HG03135 (cell line): ENCODE measurements around the gene STAG1.
"Not testable (repeated sequence)": the region's sequence is repeated elsewhere in the genome, so short reads cannot be mapped to it uniquely, and the experiment has no call there.

Source experiments
- ATAC-seq: cut with Tn5 transposase; IDR thresholded peaks from one replicate; pipeline ENCODE4 v1.9.1; 2021; ENCODE audit warnings: mild to moderate bottlenecking, moderate library complexity; ENCODE audit not compliant: unreplicated experiment

Gene STAG1

DNA sequence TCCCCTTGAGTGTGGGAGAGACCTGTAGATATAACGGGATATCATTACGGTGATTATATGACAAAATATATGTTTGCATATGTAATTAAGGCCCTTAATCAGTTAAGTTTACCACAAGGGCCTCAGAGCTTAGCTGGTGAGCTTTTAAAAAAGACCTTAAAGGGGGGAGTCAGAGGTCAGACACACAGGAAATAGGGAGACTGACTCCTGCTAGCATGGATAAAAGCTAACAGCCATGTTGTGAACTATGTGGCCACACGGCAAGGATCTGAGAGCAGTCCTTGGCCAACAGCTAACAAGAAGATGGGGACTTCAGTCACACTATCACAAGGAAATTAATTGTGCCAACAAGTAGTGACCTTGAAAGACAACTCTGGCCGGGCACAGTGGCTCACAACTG, 3.1 kb downstream of the STAG1 start:
- ATAC-seq: no peak

DNA sequence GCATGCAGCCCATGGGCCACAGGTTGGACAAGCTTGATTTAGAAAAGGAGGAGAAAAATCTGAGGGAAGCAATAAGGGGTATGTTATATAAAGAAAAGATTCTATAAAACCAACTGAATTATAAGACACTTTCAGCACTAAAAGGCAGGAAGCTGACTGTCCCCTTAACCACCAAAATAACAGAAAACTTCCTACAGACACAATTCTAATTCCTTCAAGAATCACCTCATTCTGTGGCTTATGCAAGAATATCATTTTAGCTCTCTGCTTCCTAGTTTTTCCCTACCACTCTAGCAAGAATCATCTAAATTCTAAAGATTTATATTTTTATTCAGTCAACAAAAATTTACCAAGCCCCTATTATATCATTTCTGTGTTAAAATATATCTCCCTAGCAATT, 6.3 kb downstream of the STAG1 start:
- no peak for ATAC-seq

DNA sequence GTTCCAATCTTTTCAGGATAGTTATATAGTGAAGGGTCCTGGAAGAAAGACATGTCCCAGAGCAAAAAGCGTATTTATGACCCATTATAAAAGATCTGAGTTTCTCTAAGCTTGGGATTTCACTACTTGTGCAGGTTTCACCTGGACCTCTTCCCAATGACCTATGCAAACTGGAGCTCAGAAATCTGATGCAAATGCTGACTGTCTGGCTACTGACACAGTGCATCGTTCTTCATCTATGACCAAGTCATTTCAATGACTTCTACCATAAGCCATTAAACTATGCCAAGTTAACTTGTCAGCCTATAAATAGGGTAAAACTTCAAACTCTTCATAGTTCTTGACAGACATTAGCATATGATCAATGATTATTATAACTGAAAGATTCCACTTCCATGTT, 11.1 kb downstream of the STAG1 start:
- no peak for ATAC-seq

DNA sequence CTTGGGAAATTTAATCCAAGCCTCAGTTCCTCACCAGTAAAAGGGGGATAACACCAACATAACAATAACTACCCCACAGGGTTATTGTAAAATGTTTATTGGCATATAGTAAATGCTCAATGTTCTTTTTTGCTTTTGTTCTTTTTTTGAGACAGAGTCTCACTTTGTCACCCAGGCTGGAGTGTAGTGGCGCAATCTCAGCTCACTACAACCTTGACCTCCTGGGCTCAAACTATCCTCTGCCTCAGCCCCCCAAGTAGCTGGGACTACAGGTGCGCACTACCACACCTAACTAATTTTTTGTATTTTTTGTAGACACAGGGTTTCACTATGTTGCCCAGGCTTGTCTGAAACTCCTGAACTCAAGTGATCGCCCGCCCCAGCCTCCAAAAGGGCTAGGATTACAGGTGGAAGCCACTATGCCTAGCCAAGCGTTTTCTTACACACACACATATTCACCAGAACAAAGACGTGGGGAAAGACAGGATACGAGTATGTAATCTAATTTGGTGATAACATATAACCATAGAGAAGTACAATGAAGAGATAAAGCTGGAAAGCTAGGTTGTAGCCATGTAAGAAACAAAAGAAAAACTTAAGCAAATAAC, 11.7 kb downstream of the STAG1 start:
- no peak for ATAC-seq

DNA sequence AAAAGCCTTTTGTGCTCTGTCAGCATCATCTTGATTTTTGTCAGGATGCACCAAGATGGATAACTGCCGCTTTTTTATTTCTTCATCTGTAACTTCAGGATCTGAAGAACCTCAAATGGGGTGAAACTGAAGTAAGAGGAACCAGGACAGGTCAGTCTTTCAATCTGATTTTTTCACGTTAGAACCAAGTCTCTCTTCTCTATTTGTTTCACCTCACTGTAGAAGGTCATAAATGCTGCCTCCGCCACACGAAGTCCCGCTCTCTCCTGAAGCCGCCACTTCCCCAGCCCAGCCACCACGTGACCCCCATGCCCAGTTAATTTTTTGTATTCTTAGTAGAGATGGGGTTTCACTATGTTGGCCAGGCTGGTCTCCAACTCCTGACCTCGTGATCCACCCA, 15.2 kb downstream of the STAG1 start:
- not testable (repeated sequence) for ATAC-seq

DNA sequence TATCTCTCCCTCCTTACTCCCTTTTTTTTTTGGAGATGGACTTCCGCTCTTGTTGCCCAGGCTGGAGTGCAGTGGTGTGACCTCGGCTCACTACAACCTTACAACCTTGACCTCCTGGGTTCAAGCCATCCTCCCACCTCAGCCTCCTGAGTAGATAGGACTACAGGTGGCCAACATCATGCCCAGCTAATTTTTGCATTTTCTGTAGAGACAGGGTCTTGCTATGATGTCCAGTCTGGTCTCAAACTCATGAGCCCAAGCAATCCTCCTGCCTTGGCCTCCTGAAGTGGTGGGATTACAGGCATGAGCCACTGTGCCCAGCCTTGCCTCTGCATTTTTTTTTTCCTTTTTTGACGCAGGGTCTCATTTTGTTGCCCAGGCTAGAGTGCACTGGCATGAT, 17.1 kb downstream of the STAG1 start:
- ATAC-seq: no peak

DNA sequence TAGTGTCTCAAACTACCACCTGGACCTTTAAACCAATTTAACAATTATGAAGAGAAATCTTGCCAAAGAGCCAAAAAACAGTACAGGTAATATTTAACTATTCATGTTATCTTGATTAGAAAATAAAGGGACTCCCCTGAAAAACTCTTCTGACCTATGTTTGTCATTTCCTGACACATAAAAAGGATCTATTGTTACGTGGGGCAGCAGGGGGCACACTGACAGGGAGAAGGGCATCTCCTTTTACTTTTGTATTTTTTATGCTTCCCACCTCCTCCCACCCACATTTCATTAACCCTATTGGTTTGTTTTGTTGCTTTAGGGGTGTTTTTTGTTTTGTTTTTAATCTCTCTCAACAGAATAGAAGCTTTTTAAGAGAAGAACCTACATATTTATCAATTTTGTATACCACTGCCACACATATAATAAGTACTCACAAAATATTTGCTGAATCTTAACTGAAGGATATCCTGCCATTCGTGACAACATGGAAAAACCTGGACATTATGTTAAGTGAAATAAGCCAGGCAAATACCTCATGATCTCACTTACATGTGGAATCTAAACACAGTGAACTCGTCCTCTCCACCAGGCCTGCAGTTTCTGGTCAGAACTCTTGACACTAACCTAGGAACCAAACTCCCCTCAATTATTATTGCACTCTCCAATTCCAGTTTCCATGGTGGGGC, 17.7 kb downstream of the STAG1 start:
- ATAC-seq: no peak

DNA sequence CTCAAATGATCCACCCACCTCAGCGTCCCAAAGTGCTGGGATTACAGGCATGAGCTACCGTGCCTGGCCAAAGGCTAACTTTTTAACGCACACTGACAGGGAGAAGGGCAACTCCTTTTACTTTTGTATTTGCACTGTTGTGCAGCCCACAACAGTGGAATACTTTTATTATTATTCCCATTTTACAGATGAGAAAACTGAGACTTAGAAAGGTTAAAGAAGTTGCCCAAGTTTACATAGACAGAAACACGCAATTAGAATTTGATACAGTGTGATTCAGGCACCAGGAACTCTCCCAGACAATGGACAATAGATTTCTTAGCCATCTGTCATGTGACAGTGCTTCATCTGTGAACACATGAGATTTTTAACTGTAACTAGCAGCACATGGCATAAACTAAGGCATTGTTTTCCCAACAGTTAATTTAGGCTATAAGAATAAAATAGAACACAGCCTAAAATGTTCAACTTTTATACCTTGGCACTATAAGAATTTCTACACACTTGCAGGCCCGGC, 18.8 kb downstream of the STAG1 start:
- ATAC-seq: no peak

DNA sequence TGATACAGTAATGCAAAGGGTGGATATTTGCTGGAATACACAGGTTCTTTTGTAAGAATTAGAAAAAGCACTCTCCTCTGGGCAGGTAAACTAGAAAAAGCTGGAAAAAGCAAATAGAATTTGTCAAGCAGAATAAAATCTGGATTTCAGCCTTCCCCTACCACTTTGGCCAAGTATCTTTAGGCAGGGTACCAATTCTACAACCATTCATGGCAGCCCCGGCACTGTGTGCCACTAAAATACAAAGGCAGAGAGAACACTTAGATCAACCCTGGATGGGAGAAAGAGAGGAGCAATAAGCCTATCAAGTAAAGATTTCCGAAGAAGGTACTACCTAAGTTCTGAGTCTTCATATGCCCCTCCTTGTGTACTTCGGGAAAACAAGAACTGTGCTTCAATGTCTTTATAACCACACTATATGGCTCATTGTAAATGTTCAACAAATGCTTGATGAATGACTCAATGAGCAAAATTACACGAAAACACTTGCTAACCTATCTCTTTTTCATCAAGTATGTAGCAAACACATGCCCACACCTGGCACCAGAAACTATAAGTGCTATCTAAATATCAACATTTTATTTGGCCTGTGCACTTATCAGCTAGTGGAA, 20.8 kb downstream of the STAG1 start:
- ATAC-seq: no peak

DNA sequence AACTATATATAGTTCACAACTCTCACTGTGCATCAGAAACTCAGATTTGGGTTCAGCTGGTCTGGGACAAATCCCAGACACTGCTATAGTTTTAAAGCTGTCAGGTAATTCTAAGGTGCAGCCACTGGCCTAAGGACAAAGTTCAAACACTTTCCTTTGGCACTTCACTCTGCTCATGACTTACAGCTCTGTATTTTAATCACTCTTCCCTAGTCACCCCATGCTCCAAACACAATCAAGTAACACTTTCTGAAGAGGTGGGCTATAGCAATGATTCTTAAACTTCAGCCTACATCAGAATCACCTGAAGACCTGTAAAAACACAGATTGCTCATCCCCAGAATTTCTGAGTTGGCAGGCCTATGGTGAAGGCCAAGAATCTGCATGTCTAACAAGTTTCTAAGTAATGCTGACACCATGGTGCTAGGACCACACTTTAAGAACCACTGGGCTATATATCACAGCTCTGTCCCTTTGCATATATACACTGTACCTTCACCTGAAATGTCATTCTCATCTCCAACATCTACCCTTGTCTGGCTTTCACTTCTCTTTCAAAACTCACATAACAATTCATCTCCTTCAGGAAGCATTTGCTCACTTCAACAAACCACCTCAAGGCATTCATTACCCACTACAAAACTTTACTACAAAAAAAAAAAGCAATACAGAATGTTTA, 21.4 kb downstream of the STAG1 start:
- no peak for ATAC-seq

DNA sequence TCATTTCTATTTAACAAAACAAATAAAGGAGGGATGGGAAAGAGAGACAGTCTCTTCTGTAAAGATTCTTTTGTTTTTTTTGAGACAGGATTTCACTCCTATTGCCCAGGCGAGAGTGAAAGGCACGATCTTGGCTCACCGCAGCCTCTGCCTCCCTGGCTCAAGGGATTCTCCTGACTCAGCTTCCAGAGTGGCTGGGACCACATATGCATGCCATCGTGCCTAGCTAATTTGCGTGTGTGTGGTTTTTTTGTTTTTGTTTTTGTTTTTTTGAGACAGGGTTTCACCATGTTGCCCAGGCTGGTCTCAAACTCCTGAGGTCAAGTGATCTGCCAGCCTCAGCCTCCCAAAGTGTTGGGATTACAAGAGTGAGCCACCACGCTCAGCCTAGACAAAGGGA, 23.3 kb downstream of the STAG1 start:
- peak; percentile 4 for ATAC-seq

DNA sequence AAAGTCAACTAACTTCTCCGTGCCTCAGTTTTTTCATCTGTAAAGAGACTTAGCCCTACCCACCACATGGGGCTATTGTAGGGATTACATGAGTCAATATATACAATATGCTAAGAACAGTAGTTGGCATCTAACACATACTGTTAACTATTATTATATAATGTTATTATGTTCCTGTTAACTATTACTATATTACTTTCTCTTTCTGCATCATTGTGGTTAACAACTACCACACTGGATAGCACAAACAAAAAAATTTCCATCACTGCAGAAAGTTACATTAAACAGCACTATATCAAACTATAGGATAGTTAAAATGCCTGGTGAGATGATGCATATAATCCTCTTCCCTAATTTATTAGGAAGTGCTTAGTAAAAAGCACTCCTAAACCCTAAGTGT, 23.7 kb downstream of the STAG1 start:
- peak; percentile 68 for ATAC-seq

DNA sequence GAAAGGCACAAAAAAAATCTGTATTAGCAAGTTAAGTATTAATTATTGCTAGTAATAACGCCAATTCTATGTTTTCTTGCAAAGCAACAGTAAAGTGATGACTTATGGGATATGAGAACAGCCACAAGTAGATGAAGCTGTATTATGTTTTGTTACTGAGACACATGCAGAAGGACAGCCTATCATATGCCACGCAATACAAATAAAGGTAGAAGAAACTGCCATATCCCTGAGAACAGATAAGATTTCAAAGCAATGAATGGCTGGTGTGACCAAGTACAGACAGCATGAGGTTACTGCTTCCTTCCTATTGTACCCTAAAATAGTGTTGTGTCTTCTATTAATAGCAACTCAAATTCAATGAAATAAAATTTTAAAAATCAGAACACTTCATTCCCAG, 26.7 kb downstream of the STAG1 start:
- ATAC-seq: no peak

DNA sequence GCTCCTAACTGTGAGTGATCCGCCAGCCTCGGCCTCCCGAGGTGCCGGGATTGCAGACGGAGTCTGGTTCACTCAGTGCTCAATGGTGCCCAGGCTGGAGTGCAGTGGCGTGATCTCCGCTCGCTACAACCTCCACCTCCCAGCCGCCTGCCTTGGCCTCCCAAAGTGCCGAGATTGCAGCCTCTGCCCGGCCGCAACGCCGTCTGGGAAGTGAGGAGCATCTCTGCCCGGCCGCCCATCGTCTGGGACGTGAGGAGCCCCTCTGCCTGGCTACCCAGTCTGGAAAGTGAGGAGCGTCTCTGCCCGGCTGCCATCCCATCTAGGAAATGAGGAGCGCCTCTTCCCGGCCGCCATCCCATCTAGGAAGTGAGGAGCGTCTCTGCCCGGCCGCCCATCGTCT, 29.3 kb downstream of the STAG1 start:
- not testable (repeated sequence) for ATAC-seq

DNA sequence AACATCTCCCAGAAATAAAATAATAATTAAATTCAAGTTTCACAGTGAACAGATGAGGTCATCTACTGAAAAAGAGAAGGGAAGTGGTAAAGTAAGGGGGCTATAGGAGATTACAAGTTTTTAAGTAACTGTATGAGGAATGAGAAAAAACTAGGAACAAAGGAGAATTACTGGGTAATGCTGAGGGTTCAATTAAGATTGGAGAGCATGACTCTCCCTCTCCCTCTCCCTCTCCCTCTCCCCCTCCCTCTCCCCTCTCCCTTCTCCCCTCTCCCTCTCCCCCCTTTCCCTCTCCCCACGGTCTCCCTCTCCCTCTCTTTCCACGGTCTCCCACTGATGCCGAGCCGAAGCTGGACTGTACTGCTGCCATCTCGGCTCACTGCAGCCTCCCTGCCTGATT, 29.8 kb downstream of the STAG1 start:
- not testable (repeated sequence) for ATAC-seq

DNA sequence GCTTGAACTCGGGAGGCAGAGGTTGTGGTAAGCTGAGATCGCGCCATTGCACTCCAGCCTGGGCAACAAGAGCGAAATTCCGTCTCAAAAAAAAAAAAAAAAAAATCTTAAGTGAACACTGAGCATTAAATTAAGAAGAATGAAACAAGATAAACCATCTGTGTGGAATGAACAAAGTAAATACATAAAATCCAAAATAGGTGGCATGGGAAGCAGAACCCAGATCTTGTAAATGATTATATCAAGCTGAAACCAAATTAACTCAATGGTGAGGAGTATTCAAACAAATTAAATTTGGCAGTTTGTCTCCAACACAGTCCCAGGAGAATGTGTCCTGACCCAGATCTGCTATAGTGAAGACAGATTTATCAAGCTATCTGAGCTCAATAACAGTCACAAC, 32.1 kb downstream of the STAG1 start:
- ATAC-seq: no peak

DNA sequence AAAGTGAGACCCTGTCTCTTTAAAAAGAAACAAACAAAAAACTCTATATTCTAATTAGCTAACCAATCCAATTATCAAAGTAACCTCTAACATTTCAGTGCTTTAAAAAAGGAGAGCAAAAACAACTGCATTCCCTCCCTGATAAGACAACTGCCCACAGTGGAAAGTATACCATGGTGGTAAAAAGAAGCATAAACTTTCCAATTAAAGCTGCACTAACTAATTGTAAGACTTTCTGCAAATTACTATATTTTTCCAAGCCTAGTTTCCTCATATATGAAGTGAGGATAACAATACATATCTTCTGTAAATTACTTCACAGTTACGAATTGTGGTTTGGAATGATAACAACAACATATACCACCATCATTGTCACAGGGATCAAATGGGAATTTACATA, 35.5 kb downstream of the STAG1 start:
- ATAC-seq: no peak

DNA sequence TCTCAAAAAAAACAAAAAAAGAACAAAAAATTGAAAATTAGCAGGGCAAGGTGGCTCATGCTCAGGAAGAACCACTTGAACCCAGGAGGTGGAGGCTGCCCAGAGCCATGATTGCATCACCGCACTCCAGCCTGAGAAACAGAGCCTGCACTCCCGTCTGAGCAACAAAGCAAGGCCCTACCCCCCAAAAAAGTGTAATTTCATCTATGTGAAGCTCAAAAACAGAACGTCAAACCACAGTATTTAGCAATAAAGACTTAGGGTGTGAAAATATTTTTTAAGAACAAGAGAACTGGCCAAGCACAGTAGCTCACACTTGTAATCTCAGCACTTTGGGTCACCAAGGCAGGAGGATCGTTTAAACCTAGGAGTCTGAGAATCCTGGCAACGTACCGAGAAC, 38.2 kb downstream of the STAG1 start:
- ATAC-seq: no peak

DNA sequence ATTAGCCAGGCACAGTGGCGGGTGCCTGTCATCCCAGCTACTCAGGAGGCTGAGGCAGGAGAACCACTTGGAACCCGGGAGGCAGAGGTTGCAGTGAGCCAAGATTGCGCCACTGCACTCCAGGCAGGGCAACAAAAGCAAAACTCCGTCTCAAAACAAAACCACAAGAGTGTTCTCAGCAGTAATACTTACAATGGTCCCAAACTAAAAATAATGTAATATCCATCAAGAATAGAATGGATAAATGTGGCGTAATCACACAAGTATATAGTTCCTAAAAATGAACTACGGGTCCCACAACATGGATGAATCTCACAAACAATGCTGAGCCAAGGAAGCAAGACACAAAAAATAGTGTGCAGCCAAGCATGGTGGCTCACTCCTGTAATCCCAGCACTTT, 39.2 kb downstream of the STAG1 start:
- ATAC-seq: no peak

DNA sequence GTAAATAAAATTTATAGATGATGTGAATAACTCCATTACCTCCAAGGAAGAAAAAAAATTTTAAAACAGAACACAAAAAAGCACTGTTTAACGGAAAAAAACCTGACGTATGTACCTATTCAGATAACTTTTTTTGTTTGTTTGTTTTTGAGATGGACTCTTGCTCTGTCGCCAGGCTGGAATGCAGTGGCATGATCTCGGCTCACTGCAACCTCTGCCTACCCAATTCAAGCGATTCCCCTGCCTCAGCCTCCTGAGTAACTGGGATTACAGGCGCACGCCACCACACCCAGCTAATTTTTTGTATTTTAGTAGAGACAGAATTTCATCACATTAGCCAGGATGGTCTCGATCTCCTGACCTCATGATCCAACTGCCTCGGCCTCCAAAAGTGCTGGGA, 40.3 kb downstream of the STAG1 start:
- ATAC-seq: not testable (repeated sequence)

DNA sequence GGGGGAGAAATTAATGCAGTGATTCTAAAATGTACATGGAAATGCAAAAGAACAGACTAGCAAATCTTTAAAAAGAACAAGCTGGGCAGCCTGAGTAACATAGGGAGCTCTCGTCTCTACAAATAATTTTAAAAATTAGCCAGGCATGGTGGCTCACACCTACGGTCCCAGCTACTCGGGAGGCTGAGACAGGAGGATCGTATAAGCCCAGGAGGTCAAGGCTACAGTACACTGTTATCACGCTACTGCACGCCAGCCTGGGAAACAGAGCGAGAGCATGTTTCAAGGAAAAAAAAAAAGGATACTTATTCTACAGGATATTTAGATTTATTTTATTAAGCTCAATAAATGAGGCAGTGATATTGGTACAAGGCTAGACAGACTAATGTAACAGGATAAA, 40.9 kb downstream of the STAG1 start:
- no peak for ATAC-seq

DNA sequence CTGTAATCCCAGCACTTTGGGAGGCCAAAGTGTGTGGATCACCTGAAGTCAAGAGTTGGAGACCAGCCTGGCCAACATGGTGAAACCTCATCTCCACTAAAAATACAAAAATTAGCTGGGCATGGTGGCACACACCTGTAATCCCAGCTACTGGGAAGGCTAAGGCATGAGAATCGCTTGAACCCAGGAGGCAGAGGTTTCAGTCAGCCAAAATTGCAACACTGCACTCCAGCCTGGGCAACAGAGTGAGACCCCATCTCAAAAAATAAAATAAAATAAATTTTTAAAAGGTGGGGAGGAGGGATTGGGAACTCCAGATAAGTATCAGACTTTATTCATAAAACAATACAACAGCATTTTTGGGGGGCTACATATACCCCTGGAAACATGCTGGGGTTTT, 42.4 kb downstream of the STAG1 start:
- ATAC-seq: not testable (repeated sequence)
